ENCODE measurements around the gene ZMAT5. TPM values are rescaled to one million over a fixed set of nuclear protein-coding genes. Genes with fewer than 3 reads are reported as not detected.
A peak's percentile ranks its signal among the peaks of the same experiment; 100 is the strongest.

The ZMAT5 gene
- total and polyA plus RNA-seq, 9 of the 15 experiments (the other 6 are each of a cell fraction or from before 2014, with no cell fraction given), result 2.0 to 25.2 (median 11.9) TPM

DNA sequence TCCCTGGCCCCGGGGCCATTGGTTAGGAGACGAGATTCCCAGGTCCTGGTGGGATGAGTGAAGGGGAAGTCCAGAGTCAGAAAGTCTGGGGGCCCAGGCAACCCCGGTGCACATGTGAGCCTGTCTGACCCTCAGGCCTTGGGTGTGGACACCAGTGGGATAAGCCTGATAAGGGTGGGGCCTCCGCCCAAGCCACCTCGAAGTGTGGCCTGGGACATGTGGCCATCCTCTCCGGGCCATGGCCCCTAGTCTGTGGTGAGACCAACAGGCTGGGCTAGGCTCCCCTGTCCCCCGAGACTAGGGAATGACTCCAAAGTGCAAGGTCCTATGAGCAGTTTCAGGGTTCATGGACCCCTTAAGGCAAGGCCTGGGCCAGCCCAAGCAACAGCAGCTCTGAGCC is 40.7 kb downstream of the ZMAT5 start (continued):
- TF ChIP-seq, protein P1, sequence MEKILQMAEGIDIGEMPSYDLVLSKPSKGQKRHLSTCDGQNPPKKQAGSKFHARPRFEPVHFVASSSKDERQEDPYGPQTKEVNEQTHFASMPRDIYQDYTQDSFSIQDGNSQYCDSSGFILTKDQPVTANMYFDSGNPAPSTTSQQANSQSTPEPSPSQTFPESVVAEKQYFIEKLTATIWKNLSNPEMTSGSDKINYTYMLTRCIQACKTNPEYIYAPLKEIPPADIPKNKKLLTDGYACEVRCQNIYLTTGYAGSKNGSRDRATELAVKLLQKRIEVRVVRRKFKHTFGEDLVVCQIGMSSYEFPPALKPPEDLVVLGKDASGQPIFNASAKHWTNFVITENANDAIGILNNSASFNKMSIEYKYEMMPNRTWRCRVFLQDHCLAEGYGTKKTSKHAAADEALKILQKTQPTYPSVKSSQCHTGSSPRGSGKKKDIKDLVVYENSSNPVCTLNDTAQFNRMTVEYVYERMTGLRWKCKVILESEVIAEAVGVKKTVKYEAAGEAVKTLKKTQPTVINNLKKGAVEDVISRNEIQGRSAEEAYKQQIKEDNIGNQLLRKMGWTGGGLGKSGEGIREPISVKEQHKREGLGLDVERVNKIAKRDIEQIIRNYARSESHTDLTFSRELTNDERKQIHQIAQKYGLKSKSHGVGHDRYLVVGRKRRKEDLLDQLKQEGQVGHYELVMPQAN (IDR thresholded peaks at IDR 0.05; ENCODE audit: borderline replicate concordance), result no peak
- TF ChIP-seq CBX8 (IDR thresholded peaks at IDR 0.05; ENCODE audit: borderline replicate concordance, extremely low read depth, low read depth, low read length, poor library complexity, severe bottlenecking), result no peak
- TF ChIP-seq HCFC1 (IDR thresholded peaks at IDR 0.05; ENCODE audit: low read depth, low read length), result no peak
- TF ChIP-seq, protein P2, sequence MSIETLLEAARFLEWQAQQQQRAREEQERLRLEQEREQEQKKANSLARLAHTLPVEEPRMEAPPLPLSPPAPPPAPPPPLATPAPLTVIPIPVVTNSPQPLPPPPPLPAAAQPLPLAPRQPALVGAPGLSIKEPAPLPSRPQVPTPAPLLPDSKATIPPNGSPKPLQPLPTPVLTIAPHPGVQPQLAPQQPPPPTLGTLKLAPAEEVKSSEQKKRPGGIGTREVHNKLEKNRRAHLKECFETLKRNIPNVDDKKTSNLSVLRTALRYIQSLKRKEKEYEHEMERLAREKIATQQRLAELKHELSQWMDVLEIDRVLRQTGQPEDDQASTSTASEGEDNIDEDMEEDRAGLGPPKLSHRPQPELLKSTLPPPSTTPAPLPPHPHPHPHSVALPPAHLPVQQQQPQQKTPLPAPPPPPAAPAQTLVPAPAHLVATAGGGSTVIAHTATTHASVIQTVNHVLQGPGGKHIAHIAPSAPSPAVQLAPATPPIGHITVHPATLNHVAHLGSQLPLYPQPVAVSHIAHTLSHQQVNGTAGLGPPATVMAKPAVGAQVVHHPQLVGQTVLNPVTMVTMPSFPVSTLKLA (conservative IDR thresholded peaks at IDR 0.05), result 0 out of 4 replicates have a peak, but pooled peaks of 1 of the 2 experiments have one; percentile 22
- TF ChIP-seq ARID1B (IDR thresholded peaks at IDR 0.05), result peak; percentile 25; the same call in 1 of the 2 replicates
- peak; percentile 36; the same call in 1 of the 2 replicates for TF ChIP-seq CBFA2T3 (IDR thresholded peaks at IDR 0.05)
- no peak for TF ChIP-seq ZNF165 (CRISPR knock-in tag; IDR thresholded peaks at IDR 0.05; ENCODE audit: borderline replicate concordance)
- TF ChIP-seq ZNF592 (IDR thresholded peaks at IDR 0.05), result peak; percentile 60; the same call in 1 of the 2 replicates
- TF ChIP-seq, protein P3, sequence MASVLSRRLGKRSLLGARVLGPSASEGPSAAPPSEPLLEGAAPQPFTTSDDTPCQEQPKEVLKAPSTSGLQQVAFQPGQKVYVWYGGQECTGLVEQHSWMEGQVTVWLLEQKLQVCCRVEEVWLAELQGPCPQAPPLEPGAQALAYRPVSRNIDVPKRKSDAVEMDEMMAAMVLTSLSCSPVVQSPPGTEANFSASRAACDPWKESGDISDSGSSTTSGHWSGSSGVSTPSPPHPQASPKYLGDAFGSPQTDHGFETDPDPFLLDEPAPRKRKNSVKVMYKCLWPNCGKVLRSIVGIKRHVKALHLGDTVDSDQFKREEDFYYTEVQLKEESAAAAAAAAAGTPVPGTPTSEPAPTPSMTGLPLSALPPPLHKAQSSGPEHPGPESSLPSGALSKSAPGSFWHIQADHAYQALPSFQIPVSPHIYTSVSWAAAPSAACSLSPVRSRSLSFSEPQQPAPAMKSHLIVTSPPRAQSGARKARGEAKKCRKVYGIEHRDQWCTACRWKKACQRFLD (CRISPR knock-in tag; IDR thresholded peaks at IDR 0.05), result no peak
- no peak for TF ChIP-seq MYBL2 (IDR thresholded peaks at IDR 0.05; ENCODE audit: low read depth)
- TF ChIP-seq MYBL2 (CRISPR knock-in tag; IDR thresholded peaks at IDR 0.05; ENCODE audit: borderline replicate concordance), result no peak
